Liver (tissue), 9 donors: Measurements from ENCODE around the gene RELL2. TPM values are rescaled to one million over a fixed set of nuclear protein-coding genes. Genes with fewer than 3 reads are reported as not detected.

Experiments
- DNase-seq: peaks from one replicate; pipeline ENCODE4 v3.0.0-alpha.2; 2017; ENCODE audit warnings: low spot score
- H3K27ac ChIP-seq, 2 donors: one replicate each; pipeline ENCODE4 v1.7.0; 2013; ENCODE audit warnings: inconsistent platforms in 2 of 2, low read length in 2 of 2, control low read depth in 1 of 2, low read depth in 1 of 2, mild to moderate bottlenecking in 1 of 2
- H3K27me3 ChIP-seq, 4 donors: one replicate each; pipeline versions ENCODE4 v1.6.1 to v1.7.0; 2013; ENCODE audit warnings: low read length in 3 of 4, inconsistent platforms in 1 of 4, mild to moderate bottlenecking in 1 of 4, moderate library complexity in 1 of 4; ENCODE audit not compliant: control insufficient read depth in 4 of 4, insufficient read depth in 4 of 4
- H3K36me3 ChIP-seq, 4 donors: one replicate each; pipeline versions ENCODE4 v1.6.1 to v1.7.0; 2013; ENCODE audit warnings: low read length in 3 of 4, mild to moderate bottlenecking in 3 of 4, low read depth in 1 of 4, moderate library complexity in 1 of 4; ENCODE audit not compliant: control insufficient read depth in 4 of 4, insufficient read depth in 3 of 4
- H3K4me1 ChIP-seq, 4 donors: one replicate each; pipeline versions ENCODE4 v1.6.1 to v1.7.0; 2013; ENCODE audit warnings: low read length in 3 of 4, mild to moderate bottlenecking in 3 of 4, moderate library complexity in 1 of 4; ENCODE audit not compliant: control insufficient read depth in 4 of 4, insufficient read depth in 4 of 4
- H3K4me3 ChIP-seq, 3 donors: one replicate each; pipeline versions ENCODE4 v1.6.1 to v1.7.0; 2013; ENCODE audit warnings: low read length in 3 of 3, control low read depth in 1 of 3, low read depth in 1 of 3, mild to moderate bottlenecking in 1 of 3
- H3K9ac ChIP-seq, 2 donors: one replicate each; pipeline ENCODE4 v1.7.0; 2013; ENCODE audit warnings: low read length in 2 of 2, mild to moderate bottlenecking in 2 of 2, moderate library complexity in 2 of 2, control low read depth in 1 of 2, low read depth in 1 of 2
- H3K9me3 ChIP-seq, 4 donors: one replicate each; pipeline versions ENCODE4 v1.6.1 to v1.7.0; 2013; ENCODE audit warnings: low read length in 3 of 4; ENCODE audit not compliant: control insufficient read depth in 4 of 4
- FOXA2 ChIP-seq: IDR thresholded peaks from 2 replicates; pipeline ENCODE4 v1.6.1; 2016; ENCODE audit warnings: antibody characterized with exemption
- HNF4A ChIP-seq, 2 donors: conservative IDR thresholded peaks; 2 replicates each; pipeline ENCODE4 v1.6.1; 2016; ENCODE audit warnings: antibody characterized with exemption in 2 of 2, mild to moderate bottlenecking in 2 of 2
- HNF4G ChIP-seq: IDR thresholded peaks from 2 replicates; pipeline ENCODE4 v1.6.1; 2016; ENCODE audit warnings: antibody characterized with exemption
- JUND ChIP-seq, 2 donors: IDR thresholded peaks; 2 replicates each; pipeline ENCODE4 v1.6.1; 2016; ENCODE audit warnings: antibody characterized with exemption in 2 of 2
- NR2F2 ChIP-seq: IDR thresholded peaks from 2 replicates; pipeline ENCODE4 v1.6.1; 2016; ENCODE audit warnings: antibody characterized with exemption
- RXRA ChIP-seq, 2 donors: IDR thresholded peaks; 2 replicates each; pipeline ENCODE4 v1.6.1; 2017 to 2018; ENCODE audit warnings: antibody characterized with exemption in 2 of 2, mild to moderate bottlenecking in 1 of 2
- TAF1 ChIP-seq: conservative IDR thresholded peaks from 2 replicates; pipeline ENCODE4 v1.6.1; 2016; ENCODE audit warnings: antibody characterized with exemption, mild to moderate bottlenecking
- YY1 ChIP-seq: IDR thresholded peaks from 2 replicates; pipeline ENCODE4 v1.6.1; 2016; ENCODE audit warnings: antibody characterized with exemption, mild to moderate bottlenecking
- WGBS: extraction: QIAGEN DNeasy Blood & Tissue Kit; methylation state at CpG from one replicate; pipeline ENCODE4 v1.1.7; 2013; 5-methylcytosine and 5-hydroxymethylcytosine counted together
- polyA plus RNA-seq, 2 donors: library from polyadenylated mRNA; stranded (reverse) in 1 of 2; unstranded in 1 of 2; fragments of 200-250 nt in 1 of 2; fragments of >200 nt in 1 of 2; fragmentation: Nextera tagmentation in 1 of 2; extraction: Ambion mirVana in 1 of 2; gene quantifications; one replicate each; pipeline versions ENCODE4 v1.2.1 to v1.2.3, GENCODE V29; 2013 to 2015
- total RNA-seq, 2 donors: library from RNA; depleted of rRNA; stranded (reverse); fragments of >200 nt; gene quantifications; one replicate each; pipeline ENCODE4 v1.2.3, GENCODE V29; 2014
- TF ChIP-seq, protein P1 (sequence below): IDR thresholded peaks from 2 replicates; pipeline ENCODE4 v1.6.1; 2016; ENCODE audit warnings: antibody characterized with exemption, mild to moderate bottlenecking
- TF ChIP-seq, protein P2 (sequence below): IDR thresholded peaks from 2 replicates; pipeline ENCODE4 v1.6.1; 2016; ENCODE audit warnings: antibody characterized with exemption
- TF ChIP-seq, protein P3 (sequence below): fragments of 150-350 bp; IDR thresholded peaks from 2 replicates; pipeline ENCODE4 v1.5.1; 2017; ENCODE audit warnings: improper control_type of control experiment, low read depth, low read length; ENCODE audit not compliant: missing input control
- TF ChIP-seq, protein P4 (sequence below): IDR thresholded peaks from 2 replicates; pipeline ENCODE4 v1.6.1; 2016; ENCODE audit warnings: antibody characterized with exemption
- donor health status: healthy.
- donor health status: healthy.
- donor health status: healthy.
- donor health status: healthy.
- donor health status: healthy.

RELL2 gene
- total and polyA plus RNA-seq, 4 donors, result 0.47 to 1.3 (median 0.88) TPM

DNA sequence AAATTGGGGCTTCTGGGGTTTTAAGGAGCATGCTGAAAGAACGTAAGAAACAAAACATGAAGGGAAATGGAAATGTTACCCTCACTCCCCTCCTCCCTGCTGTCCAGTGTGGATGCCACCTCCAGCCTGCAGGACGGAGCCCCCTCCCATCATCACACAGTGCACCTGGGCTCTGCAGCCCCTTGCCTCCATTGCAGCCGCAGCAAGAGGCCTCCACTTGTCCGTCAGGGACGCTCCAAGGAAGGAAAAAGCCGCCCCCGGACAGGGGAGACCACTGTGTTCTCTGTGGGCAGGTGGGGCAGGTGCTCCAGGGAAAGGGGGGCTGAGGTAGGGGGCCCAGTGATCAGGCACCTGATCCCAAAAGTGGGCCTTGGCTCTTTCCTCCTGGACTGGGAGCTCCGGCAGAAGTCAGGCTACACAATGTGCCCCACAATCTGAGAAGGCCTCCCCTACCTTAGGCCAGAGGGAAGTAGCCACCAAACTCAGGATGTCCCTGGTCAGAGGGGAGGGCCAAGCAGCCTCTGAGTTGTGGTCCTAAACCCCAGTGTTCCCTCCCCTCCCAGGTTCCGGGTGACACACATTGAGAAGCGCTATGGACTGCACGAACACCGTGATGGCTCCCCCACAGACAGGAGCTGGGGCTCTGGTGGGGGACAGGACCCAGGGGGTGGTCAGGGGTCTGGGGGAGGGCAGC lies 2.7 kb downstream of the RELL2 start:
- TF ChIP-seq, protein P1, sequence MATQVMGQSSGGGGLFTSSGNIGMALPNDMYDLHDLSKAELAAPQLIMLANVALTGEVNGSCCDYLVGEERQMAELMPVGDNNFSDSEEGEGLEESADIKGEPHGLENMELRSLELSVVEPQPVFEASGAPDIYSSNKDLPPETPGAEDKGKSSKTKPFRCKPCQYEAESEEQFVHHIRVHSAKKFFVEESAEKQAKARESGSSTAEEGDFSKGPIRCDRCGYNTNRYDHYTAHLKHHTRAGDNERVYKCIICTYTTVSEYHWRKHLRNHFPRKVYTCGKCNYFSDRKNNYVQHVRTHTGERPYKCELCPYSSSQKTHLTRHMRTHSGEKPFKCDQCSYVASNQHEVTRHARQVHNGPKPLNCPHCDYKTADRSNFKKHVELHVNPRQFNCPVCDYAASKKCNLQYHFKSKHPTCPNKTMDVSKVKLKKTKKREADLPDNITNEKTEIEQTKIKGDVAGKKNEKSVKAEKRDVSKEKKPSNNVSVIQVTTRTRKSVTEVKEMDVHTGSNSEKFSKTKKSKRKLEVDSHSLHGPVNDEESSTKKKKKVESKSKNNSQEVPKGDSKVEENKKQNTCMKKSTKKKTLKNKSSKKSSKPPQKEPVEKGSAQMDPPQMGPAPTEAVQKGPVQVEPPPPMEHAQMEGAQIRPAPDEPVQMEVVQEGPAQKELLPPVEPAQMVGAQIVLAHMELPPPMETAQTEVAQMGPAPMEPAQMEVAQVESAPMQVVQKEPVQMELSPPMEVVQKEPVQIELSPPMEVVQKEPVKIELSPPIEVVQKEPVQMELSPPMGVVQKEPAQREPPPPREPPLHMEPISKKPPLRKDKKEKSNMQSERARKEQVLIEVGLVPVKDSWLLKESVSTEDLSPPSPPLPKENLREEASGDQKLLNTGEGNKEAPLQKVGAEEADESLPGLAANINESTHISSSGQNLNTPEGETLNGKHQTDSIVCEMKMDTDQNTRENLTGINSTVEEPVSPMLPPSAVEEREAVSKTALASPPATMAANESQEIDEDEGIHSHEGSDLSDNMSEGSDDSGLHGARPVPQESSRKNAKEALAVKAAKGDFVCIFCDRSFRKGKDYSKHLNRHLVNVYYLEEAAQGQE, result no peak
- TF ChIP-seq JUND (IDR thresholded peaks at IDR 0.05) (no peak), HNF4A (conservative IDR thresholded peaks at IDR 0.05) (no peak), HNF4G (no peak), FOXA2 (no peak), YY1 (no peak), NR2F2 (no peak), TAF1 (no peak), RXRA (IDR thresholded peaks at IDR 0.05) (no peak)
- TF ChIP-seq, protein P2, sequence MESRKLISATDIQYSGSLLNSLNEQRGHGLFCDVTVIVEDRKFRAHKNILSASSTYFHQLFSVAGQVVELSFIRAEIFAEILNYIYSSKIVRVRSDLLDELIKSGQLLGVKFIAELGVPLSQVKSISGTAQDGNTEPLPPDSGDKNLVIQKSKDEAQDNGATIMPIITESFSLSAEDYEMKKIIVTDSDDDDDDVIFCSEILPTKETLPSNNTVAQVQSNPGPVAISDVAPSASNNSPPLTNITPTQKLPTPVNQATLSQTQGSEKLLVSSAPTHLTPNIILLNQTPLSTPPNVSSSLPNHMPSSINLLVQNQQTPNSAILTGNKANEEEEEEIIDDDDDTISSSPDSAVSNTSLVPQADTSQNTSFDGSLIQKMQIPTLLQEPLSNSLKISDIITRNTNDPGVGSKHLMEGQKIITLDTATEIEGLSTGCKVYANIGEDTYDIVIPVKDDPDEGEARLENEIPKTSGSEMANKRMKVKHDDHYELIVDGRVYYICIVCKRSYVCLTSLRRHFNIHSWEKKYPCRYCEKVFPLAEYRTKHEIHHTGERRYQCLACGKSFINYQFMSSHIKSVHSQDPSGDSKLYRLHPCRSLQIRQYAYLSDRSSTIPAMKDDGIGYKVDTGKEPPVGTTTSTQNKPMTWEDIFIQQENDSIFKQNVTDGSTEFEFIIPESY, result no peak
- TF ChIP-seq, protein P3, sequence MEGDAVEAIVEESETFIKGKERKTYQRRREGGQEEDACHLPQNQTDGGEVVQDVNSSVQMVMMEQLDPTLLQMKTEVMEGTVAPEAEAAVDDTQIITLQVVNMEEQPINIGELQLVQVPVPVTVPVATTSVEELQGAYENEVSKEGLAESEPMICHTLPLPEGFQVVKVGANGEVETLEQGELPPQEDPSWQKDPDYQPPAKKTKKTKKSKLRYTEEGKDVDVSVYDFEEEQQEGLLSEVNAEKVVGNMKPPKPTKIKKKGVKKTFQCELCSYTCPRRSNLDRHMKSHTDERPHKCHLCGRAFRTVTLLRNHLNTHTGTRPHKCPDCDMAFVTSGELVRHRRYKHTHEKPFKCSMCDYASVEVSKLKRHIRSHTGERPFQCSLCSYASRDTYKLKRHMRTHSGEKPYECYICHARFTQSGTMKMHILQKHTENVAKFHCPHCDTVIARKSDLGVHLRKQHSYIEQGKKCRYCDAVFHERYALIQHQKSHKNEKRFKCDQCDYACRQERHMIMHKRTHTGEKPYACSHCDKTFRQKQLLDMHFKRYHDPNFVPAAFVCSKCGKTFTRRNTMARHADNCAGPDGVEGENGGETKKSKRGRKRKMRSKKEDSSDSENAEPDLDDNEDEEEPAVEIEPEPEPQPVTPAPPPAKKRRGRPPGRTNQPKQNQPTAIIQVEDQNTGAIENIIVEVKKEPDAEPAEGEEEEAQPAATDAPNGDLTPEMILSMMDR, result no peak
- TF ChIP-seq, protein P4, sequence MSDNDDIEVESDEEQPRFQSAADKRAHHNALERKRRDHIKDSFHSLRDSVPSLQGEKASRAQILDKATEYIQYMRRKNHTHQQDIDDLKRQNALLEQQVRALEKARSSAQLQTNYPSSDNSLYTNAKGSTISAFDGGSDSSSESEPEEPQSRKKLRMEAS, result no peak
- Histone ChIP-seq H3K9me3 (no peaks in the 10 kb centered on the region), H3K27ac (no peak overlapping the region), H3K36me3 (no peaks in the 10 kb centered on the region), H3K27me3 (no peaks in the 10 kb centered on the region), H3K4me3 (no peak overlapping the region), H3K4me1 (peaks cover 9 to 24% (median 20%) of the 10 kb centered on the region in 4 donors), H3K9ac (no peak overlapping the region)
- WGBS, result 95% methylated on average over 12 of the region's 12 CpGs
- no peak for DNase-seq

DNA sequence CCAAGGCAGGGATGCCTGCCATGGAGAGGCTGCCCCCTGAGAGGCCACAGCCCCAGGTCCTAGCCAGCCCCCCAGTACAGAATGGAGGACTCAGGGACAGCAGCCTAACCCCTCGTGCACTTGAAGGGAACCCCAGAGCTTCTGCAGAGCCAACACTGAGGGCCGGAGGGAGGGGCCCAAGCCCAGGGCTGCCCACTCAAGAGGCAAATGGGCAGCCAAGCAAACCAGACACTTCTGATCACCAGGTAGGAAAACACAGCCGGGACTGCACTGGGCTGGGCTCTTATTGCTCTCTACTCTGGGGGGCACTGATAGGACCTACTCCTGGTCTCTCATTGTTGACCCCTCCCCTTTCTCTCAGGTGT lies 3.2 kb downstream of the RELL2 start:
- no peaks in the 10 kb centered on the region for H3K36me3 ChIP-seq
- WGBS, result 96% methylated on average over 3 of the region's 3 CpGs
- no peak for DNase-seq
- no peak overlapping the region for H3K4me3 ChIP-seq
- H3K27ac ChIP-seq, result no peak overlapping the region
- H3K27me3 ChIP-seq, result no peaks in the 10 kb centered on the region
- H3K9me3 ChIP-seq, result no peaks in the 10 kb centered on the region
- peaks cover 9 to 24% (median 17%) of the 10 kb centered on the region in 4 donors for H3K4me1 ChIP-seq
- H3K9ac ChIP-seq, result no peak overlapping the region
- TF ChIP-seq, protein P1, result no peak
- no peak for TF ChIP-seq NR2F2
- TF ChIP-seq TAF1, result no peak
